OCI-LY7 (cell line): ENCODE measurements around the gene RAB44. TPM values are rescaled to one million over a fixed set of nuclear protein-coding genes. Genes with fewer than 3 reads are reported as not detected.
A peak's percentile ranks its signal among the peaks of the same experiment; 100 is the strongest.

ENCODE experiments used
- BruUV-seq: library from RNA; stranded (reverse); fragments of 400-500 nt; replicated peaks from 2 replicates; lab custom pipeline; 2021; lab: Mats Ljungman, UMichigan
- CTCF ChIA-PET: fragments of 300-600 bp; sonication (Branson Sonifier 250); formaldehyde crosslinking; loops from one replicate; lab custom pipeline; 2022; ENCODE audit warnings: antibody characterized with exemption; ENCODE audit not compliant: unreplicated experiment; lab: Charles Lee
- POLR2A ChIA-PET: fragments of 300-600 bp; sonication (Branson Sonifier 250); formaldehyde crosslinking; loops from one replicate; lab custom pipeline; 2022; ENCODE audit warnings: antibody characterized with exemption; lab: Charles Lee
- DNase-seq: peaks from one replicate; pipeline ENCODE4 v3.0.0-alpha.2; 2015; ENCODE audit warnings: low spot score
- H2AFZ ChIP-seq: fragments of 200-600 bp; sonication (generic), shearing (Covaris generic); 2 replicates; pipeline ENCODE4 v1.6.1; 2014; ENCODE audit warnings: mild to moderate bottlenecking, antibody characterized with exemption, low read length, moderate library complexity
- H3K27ac ChIP-seq: fragments of 200-600 bp; sonication (generic); 2 replicates; pipeline ENCODE4 v1.5.1; 2014; ENCODE audit warnings: mixed run types, low read depth, mild to moderate bottlenecking, moderate library complexity, low read length, inconsistent platforms; ENCODE audit not compliant: poor library complexity, severe bottlenecking
- H3K36me3 ChIP-seq: fragments of 200-600 bp; sonication (generic); 2 replicates; pipeline ENCODE4 v1.6.1; 2014; ENCODE audit warnings: mild to moderate bottlenecking, antibody characterized with exemption, low read length, moderate library complexity, mixed read lengths; ENCODE audit not compliant: insufficient read depth
- H3K4me1 ChIP-seq: fragments of 200-600 bp; sonication (generic); 2 replicates; pipeline ENCODE4 v1.5.1; 2014; ENCODE audit warnings: mild to moderate bottlenecking, low read length; ENCODE audit not compliant: insufficient read depth, poor library complexity, severe bottlenecking
- H3K4me2 ChIP-seq: fragments of 200-600 bp; sonication (generic); 2 replicates; pipeline ENCODE4 v1.6.1; 2014; ENCODE audit warnings: mild to moderate bottlenecking, low read length
- H3K4me3 ChIP-seq: fragments of 200-600 bp; sonication (generic); 2 replicates; pipeline ENCODE4 v1.5.1; 2014; ENCODE audit warnings: mild to moderate bottlenecking, low read depth, low read length; ENCODE audit not compliant: poor library complexity, severe bottlenecking
- H3K79me2 ChIP-seq: fragments of 200-600 bp; sonication (generic); 2 replicates; pipeline ENCODE4 v1.6.1; 2016; ENCODE audit warnings: low read depth, mild to moderate bottlenecking, low read length, moderate library complexity, mixed read lengths; ENCODE audit not compliant: insufficient read depth
- H3K9me2 ChIP-seq: fragments of 200-600 bp; sonication (generic); 2 replicates; pipeline ENCODE4 v1.6.1; 2016; ENCODE audit warnings: mild to moderate bottlenecking, low read length, mixed read lengths; ENCODE audit not compliant: insufficient read depth
- H3K9me3 ChIP-seq: fragments of 200-600 bp; sonication (generic); 2 replicates; pipeline ENCODE4 v1.6.1; 2014; ENCODE audit warnings: mild to moderate bottlenecking, mixed run types, low read length, mixed read lengths
- H4K20me1 ChIP-seq: fragments of 200-600 bp; sonication (generic); 2 replicates; pipeline ENCODE4 v1.6.1; 2014; ENCODE audit warnings: mild to moderate bottlenecking, antibody characterized with exemption, low read length, moderate library complexity, mixed read lengths; ENCODE audit not compliant: insufficient read depth
- EZH2phosphoT487 ChIP-seq: fragments of 200-600 bp; sonication (generic); IDR thresholded peaks from 2 replicates; pipeline ENCODE4 v1.6.1; 2018; ENCODE audit warnings: low read depth, borderline replicate concordance, mild to moderate bottlenecking, mixed run types, antibody characterized with exemption, low read length, moderate library complexity, mixed read lengths
- intact Hi-C: fragments of 100-400 bp; cut with micrococcal nuclease; formaldehyde crosslinking; loops from one replicate; pipeline ENCODE4 v1.10.0; 2022; ENCODE audit not compliant: unreplicated experiment
- total RNA-seq, 2 experiments: library from RNA; depleted of rRNA in 1 of 2; stranded (reverse); fragments of >200 nt in 1 of 2; shearing (Covaris generic) in 1 of 2; gene quantifications; 2 replicates each; pipeline ENCODE4 v1.2.3, GENCODE V29; 2014 to 2022
- TF ChIP-seq, protein P1 (sequence below): fragments of 200-600 bp; sonication (generic); conservative IDR thresholded peaks from 2 replicates; pipeline ENCODE4 v1.5.1; 2014; ENCODE audit warnings: mild to moderate bottlenecking, antibody characterized with exemption, low read length, moderate library complexity, mixed read lengths

Gene RAB44
- total RNA-seq, 2 experiments from 2014 or later, result 0.09 TPM; not detected in 1

DNA sequence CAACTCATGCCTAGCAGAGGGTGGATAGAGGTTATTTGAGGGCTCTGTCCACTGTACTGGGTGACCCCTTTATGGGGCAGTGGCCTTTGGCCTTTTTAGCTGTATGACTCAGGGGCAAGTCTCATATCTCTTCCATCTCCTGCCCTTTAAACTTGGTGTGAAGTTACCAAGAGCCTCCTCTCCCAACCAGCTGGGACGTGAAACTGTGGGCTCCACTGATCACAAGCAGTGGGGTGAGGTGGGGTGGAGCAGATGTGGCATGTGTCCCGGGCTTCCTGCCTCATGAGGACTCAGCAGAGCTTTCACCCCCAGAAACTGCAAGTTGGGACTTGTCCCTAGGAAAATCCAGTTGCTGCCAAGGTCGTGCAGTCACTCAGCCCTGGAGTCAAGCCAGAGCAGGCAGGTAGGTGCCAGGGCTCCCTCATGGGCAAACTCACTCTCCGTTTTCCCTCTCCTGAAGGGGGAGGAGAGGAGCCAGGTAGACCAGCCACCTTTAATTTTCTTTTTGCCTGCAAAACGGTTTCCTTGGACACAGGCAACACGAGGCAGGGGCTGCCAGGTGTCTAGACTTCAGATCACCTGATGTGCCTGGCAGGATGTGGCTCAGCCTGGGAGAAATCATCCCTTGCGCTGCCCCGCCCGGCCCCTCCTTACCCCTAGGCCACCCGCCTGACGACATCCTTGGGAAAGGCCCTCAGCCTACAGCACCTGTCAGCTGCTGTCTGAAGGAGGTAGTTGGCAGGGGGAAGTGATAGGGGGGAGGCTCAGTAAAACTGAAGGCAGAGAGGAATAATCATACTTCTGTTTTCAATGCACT is 15.1 kb upstream of the RAB44 start:
- Histone ChIP-seq H3K4me2 (peak overlapping the region; percentile 75), H3K36me3 (no peaks in the 10 kb centered on the region), H3K4me3 (peak overlapping the region; percentile 39), H2AFZ (peak overlapping the region; percentile 47; the same call in 1 of the 2 replicates), H3K9me3 (no peaks in the 10 kb centered on the region), H3K79me2 (no peaks in the 10 kb centered on the region), H3K9me2 (no peaks in the 10 kb centered on the region), H3K27ac (peak overlapping the region; percentile 69), H3K4me1 (peaks cover 66% of the 10 kb centered on the region), H4K20me1 (no peaks in the 10 kb centered on the region)
- DNase-seq, result peak; percentile 91
- POLR2A ChIA-PET, result interaction anchor here (0.6 to 2.5 kb wide), 13 partner anchors 10 to 94 kb away, joined by 3 to 18 read pairs (median 4); no protein-coding TSS in a partner anchor
- CTCF ChIA-PET, result interaction anchor here (0.6 to 1.1 kb wide), 7 partner anchors 19 to 78 kb away, joined by 3 to 6 read pairs (median 3); no protein-coding TSS in a partner anchor
- no TSS peak for BruUV-seq
- intact Hi-C loops, result loop anchor here (1.0 to 2.0 kb wide), 4 partner anchors 15 to 38 kb away; no protein-coding TSS in a partner anchor
- TF ChIP-seq EZH2phosphoT487, result no peak
- TF ChIP-seq, protein P1, sequence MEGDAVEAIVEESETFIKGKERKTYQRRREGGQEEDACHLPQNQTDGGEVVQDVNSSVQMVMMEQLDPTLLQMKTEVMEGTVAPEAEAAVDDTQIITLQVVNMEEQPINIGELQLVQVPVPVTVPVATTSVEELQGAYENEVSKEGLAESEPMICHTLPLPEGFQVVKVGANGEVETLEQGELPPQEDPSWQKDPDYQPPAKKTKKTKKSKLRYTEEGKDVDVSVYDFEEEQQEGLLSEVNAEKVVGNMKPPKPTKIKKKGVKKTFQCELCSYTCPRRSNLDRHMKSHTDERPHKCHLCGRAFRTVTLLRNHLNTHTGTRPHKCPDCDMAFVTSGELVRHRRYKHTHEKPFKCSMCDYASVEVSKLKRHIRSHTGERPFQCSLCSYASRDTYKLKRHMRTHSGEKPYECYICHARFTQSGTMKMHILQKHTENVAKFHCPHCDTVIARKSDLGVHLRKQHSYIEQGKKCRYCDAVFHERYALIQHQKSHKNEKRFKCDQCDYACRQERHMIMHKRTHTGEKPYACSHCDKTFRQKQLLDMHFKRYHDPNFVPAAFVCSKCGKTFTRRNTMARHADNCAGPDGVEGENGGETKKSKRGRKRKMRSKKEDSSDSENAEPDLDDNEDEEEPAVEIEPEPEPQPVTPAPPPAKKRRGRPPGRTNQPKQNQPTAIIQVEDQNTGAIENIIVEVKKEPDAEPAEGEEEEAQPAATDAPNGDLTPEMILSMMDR, result no peak

- Histone ChIP-seq H3K9me3 (no peaks in the 10 kb centered on the region), H3K27ac (peak overlapping the region; percentile 69), H2AFZ (peak overlapping the region; percentile 47; the same call in 1 of the 2 replicates), H3K9me2 (no peaks in the 10 kb centered on the region), H4K20me1 (no peaks in the 10 kb centered on the region), H3K4me2 (peak overlapping the region; percentile 75), H3K4me3 (peak overlapping the region; percentile 14), H3K79me2 (no peaks in the 10 kb centered on the region), H3K4me1 (peaks cover 63% of the 10 kb centered on the region), H3K36me3 (no peaks in the 10 kb centered on the region)
- intact Hi-C loops, result loop anchor here (2.0 kb wide), 1 partner anchor 18 kb away; no protein-coding TSS in a partner anchor
- ChIA-PET CTCF (interaction anchor here (0.7 to 1.1 kb wide), 3 partner anchors 32 to 37 kb away, joined by 3 to 6 read pairs (median 3); no protein-coding TSS in a partner anchor), POLR2A (interaction anchor here (0.6 to 2.5 kb wide), 10 partner anchors 9 to 76 kb away, joined by 3 to 14 read pairs (median 4); no protein-coding TSS in a partner anchor)
- TF ChIP-seq, protein P1, result no peak
- no peak for TF ChIP-seq EZH2phosphoT487
- no TSS peak for BruUV-seq
- no peak for DNase-seq
These were observed 14.4 kb upstream of the RAB44 start for GRCh38 chr6:36683145-36683655.
